ENCODE data around the gene CIT. TPM values are rescaled to one million over a fixed set of nuclear protein-coding genes. Genes with fewer than 3 reads are reported as not detected.
A peak's percentile ranks its signal among the peaks of the same experiment; 100 is the strongest.

CIT gene, protein sequence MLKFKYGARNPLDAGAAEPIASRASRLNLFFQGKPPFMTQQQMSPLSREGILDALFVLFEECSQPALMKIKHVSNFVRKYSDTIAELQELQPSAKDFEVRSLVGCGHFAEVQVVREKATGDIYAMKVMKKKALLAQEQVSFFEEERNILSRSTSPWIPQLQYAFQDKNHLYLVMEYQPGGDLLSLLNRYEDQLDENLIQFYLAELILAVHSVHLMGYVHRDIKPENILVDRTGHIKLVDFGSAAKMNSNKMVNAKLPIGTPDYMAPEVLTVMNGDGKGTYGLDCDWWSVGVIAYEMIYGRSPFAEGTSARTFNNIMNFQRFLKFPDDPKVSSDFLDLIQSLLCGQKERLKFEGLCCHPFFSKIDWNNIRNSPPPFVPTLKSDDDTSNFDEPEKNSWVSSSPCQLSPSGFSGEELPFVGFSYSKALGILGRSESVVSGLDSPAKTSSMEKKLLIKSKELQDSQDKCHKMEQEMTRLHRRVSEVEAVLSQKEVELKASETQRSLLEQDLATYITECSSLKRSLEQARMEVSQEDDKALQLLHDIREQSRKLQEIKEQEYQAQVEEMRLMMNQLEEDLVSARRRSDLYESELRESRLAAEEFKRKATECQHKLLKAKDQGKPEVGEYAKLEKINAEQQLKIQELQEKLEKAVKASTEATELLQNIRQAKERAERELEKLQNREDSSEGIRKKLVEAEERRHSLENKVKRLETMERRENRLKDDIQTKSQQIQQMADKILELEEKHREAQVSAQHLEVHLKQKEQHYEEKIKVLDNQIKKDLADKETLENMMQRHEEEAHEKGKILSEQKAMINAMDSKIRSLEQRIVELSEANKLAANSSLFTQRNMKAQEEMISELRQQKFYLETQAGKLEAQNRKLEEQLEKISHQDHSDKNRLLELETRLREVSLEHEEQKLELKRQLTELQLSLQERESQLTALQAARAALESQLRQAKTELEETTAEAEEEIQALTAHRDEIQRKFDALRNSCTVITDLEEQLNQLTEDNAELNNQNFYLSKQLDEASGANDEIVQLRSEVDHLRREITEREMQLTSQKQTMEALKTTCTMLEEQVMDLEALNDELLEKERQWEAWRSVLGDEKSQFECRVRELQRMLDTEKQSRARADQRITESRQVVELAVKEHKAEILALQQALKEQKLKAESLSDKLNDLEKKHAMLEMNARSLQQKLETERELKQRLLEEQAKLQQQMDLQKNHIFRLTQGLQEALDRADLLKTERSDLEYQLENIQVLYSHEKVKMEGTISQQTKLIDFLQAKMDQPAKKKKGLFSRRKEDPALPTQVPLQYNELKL (N-terminal part only)
- total RNA-seq (1 to 10 TPM in 2 of 6 donors, under 1 TPM in 4; 0.56 to 2.7 (median 0.84) TPM), polyA plus RNA-seq (1 to 10 TPM in 1 of 2 donors, under 1 TPM in 1; 0.38 to 1.0 TPM)

DNA sequence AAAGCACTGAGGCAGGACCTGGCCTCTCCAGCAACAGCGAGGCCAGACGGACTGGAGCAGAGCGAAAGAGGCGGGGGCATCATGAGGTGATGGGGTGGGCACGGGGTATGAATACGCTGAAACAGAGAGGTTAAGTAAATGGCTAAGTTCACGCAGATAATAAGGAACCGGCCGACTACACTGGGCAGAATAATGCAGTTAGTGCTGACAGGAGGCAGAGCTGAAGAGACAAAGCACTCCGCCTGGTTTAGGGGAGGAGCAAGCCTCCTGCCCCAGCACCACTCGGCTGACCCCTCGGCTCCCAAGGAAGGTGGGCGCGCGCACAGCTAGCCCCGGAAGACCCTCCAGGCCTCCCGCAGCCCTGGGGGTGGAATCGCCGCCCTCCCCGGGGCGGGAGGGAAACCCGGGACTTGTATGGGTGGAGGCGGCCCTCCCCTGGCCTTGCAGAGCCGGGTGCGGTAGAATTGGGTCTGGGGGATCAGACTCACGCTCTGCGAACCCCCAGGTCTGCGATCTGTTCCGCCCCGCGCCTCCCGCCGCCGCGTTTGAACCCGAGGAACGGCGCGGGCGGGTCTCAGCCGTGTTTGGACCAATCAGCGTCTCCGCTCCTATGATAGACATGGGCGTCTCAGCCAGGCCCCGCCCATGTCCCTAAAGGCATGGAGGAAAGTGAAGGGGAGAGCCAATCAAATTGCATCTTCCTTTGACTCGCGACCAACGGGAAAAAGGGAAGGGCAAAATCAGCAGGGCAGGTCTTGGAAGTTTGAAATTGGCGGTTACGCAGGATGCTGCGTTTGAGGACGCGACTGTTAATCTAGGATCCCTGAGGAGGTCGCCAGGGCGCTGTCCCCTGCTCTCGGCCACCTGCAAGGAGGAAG, at the start of gene CIT:
Gene CIT, minus strand, starts transcription at position 560 of the 878 bp plus-strand sequence. CDS start 1,152 bp downstream, outside the sequence.
- no peaks in the 10 kb centered on the region for H3K4me1 ChIP-seq
- no peaks in the 10 kb centered on the region for H3K9me3 ChIP-seq
- intact Hi-C loops (cut with DNase I): no loop called here
- FAIRE-seq: peak; percentile 83
- TF ChIP-seq, protein P1, sequence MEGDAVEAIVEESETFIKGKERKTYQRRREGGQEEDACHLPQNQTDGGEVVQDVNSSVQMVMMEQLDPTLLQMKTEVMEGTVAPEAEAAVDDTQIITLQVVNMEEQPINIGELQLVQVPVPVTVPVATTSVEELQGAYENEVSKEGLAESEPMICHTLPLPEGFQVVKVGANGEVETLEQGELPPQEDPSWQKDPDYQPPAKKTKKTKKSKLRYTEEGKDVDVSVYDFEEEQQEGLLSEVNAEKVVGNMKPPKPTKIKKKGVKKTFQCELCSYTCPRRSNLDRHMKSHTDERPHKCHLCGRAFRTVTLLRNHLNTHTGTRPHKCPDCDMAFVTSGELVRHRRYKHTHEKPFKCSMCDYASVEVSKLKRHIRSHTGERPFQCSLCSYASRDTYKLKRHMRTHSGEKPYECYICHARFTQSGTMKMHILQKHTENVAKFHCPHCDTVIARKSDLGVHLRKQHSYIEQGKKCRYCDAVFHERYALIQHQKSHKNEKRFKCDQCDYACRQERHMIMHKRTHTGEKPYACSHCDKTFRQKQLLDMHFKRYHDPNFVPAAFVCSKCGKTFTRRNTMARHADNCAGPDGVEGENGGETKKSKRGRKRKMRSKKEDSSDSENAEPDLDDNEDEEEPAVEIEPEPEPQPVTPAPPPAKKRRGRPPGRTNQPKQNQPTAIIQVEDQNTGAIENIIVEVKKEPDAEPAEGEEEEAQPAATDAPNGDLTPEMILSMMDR (IDR thresholded peaks at IDR 0.05): no peak
- WGBS, 2 donors: 0 to 1% methylated on average over 47 to 56 of the region's 56 CpGs
- no peaks in the 10 kb centered on the region for H3K27me3 ChIP-seq
- H3K27ac ChIP-seq: no peak within 1 kb of the TSS
- peak; percentile 79 to 92 (median 88) for DNase-seq
- no peaks in the 10 kb centered on the region for H3K36me3 ChIP-seq
- H3K4me3 ChIP-seq: peak within 1 kb of the TSS; percentile 68 to 97 (median 74)
- ATAC-seq: peak; percentile 100

DNA sequence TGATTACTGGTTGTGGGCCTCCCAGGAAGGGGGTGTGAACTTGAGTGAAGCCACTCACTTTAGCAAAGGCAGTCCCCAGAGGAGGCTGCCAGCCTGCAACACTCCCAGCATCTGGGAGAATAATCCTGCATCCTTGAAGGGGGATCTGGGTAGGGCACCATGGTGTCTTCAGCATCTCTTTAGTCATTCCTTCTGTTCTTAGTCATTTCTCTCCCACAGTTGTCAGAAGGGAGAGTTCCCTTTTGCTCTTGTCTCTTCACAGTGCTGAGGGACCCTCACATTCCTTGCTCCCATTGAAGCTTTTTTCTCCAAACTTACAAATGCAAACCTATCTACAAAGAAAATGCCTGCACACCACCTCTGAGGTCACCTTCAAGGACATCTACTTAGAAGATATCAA, 48.1 kb upstream of the CIT start:
- no peak for FAIRE-seq
- intact Hi-C loops (cut with DNase I): no loop called here
- no peak overlapping the region for H3K4me3 ChIP-seq

DNA sequence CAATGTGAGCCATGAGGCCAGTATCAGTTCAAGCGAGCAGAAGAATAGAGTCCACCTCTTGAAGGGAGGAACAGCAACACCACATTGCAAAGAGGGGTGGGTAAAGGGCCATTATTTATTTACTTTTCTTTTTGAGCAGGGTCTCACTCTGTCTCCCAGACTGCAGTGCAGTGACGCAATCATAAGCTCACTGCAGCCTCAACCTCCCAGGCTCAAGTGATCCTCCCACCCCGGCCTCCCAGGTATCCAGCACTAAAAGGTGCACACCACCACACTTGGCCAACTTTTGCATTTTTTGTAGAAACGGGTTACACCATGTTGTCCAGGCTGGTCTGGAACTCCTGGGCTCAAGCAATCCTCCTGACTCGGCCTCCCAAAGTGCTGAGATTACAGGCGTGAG, 42.9 kb upstream of the CIT start:
- intact Hi-C loops (cut with DNase I): no loop called here
- Histone ChIP-seq H3K4me3 (no peak overlapping the region), H3K27me3 (no peaks in the 10 kb centered on the region), H3K36me3 (no peaks in the 10 kb centered on the region), H3K27ac (no peak overlapping the region), H3K4me1 (no peaks in the 10 kb centered on the region), H3K9me3 (no peaks in the 10 kb centered on the region)
- TF ChIP-seq, protein P1 (IDR thresholded peaks at IDR 0.05): no peak
- no peak for FAIRE-seq
- no peak for DNase-seq
- 80 to 84% methylated on average over 6 of the region's 6 CpGs for WGBS, 2 donors
- no peak for ATAC-seq

More for the DNA sequence above, 48.1 kb upstream of the CIT start:
- no peaks in the 10 kb centered on the region for H3K36me3 ChIP-seq
- H3K27ac ChIP-seq: no peak overlapping the region
- ATAC-seq (no peak), DNase-seq (no peak)
- H3K4me1 ChIP-seq: no peaks in the 10 kb centered on the region
- no peaks in the 10 kb centered on the region for H3K27me3 ChIP-seq
- H3K9me3 ChIP-seq: no peaks in the 10 kb centered on the region
- TF ChIP-seq, protein P1 (IDR thresholded peaks at IDR 0.05): no peak

DNA sequence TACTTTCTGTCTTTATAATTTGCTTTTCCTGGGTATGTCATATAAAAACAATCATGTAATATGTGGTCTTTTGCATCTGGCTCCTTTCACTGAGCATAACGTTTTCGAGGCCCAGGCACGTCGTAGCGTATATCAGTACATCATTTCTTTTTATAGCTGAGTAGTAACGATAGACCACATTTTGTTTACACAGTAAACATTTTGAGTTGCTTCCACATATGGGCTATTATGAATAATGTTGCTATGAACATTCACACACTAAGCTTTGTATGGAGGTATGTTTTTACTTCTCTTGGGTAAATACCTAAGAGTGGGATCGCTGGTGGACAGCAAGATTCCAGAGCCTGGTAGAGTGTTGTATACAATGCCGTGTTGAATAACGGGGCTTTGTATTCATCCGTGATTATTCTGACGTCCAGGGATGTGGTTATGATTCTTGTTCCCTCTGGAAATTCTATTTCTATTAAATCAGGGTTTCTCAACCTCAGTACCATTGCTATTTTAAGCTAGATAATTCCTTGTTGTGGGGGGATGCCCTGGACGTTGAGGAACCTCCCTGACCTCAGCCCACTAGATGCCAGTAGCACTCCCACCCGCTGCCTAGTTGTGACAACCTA, 38.9 kb upstream of the CIT start:
- ATAC-seq (no peak), DNase-seq (no peak), FAIRE-seq (no peak)
- no peaks in the 10 kb centered on the region for H3K36me3 ChIP-seq
- intact Hi-C loops (cut with DNase I): no loop called here
- H3K27me3 ChIP-seq: no peaks in the 10 kb centered on the region
- no peaks in the 10 kb centered on the region for H3K4me1 ChIP-seq
- no peak overlapping the region for H3K27ac ChIP-seq
- no peak overlapping the region for H3K4me3 ChIP-seq
- 53 to 57% methylated on average over 13 of the region's 13 CpGs for WGBS, 2 donors
- no peaks in the 10 kb centered on the region for H3K9me3 ChIP-seq
- TF ChIP-seq, protein P1 (IDR thresholded peaks at IDR 0.05): no peak

All from pancreas (tissue), 10 donors.